VCaP (cell line): ENCODE results near the gene EIF6.
"Not testable (repeated sequence)": the region's sequence is repeated elsewhere in the genome, so short reads cannot be mapped to it uniquely, and the experiment has no call there.

ENCODE experiments used
- H3K27ac ChIP-seq: fragments of 450-650 bp; 2 replicates; pipeline ENCODE4 v1.5.1; 2017
- CTCF ChIP-seq: fragments of 450-650 bp; conservative IDR thresholded peaks from 2 replicates; pipeline ENCODE4 v1.5.1; 2017; ENCODE audit warnings: mild to moderate bottlenecking, moderate library complexity

The EIF6 gene

GRCh38 chr20:35253010-35253409 lies 31.6 kb downstream of the EIF6 start:
- no peak overlapping the region for H3K27ac ChIP-seq
- TF ChIP-seq CTCF: no peak

- H3K27ac ChIP-seq: not testable (repeated sequence)
Measured at GRCh38 chr20:35252598-35252997, 32.0 kb downstream of the EIF6 start.

GRCh38 chr20:35252037-35252461 lies 32.5 kb downstream of the EIF6 start:
- H3K27ac ChIP-seq: no peak overlapping the region
- no peak for TF ChIP-seq CTCF

- H3K27ac ChIP-seq: no peak overlapping the region
- TF ChIP-seq CTCF: no peak
Measured at GRCh38 chr20:35251613-35251940, 33.0 kb downstream of the EIF6 start.

GRCh38 chr20:35248641-35249475 lies 35.7 kb downstream of the EIF6 start:
- TF ChIP-seq CTCF: no peak

GRCh38 chr20:35246723-35247122 lies 37.8 kb downstream of the EIF6 start:
- H3K27ac ChIP-seq: no peak overlapping the region
- TF ChIP-seq CTCF: no peak

More at GRCh38 chr20:35248641-35249475, 35.7 kb downstream of the EIF6 start:
- H3K27ac ChIP-seq: no peak overlapping the region

- no peak for TF ChIP-seq CTCF
Measured at GRCh38 chr20:35243986-35244385, 40.6 kb downstream of the EIF6 start.

GRCh38 chr20:35243317-35243716 lies 41.3 kb downstream of the EIF6 start:
- TF ChIP-seq CTCF: no peak
- no peak overlapping the region for H3K27ac ChIP-seq

More at GRCh38 chr20:35243986-35244385, 40.6 kb downstream of the EIF6 start:
- H3K27ac ChIP-seq: peak overlapping the region; percentile 14; the same call in 1 of the 2 replicates
